PC-3 (cell line): ENCODE data around the gene RALGPS1. TPM values are rescaled to one million over a fixed set of nuclear protein-coding genes. Genes with fewer than 3 reads are reported as not detected.

Experiments used
- ATAC-seq: fragments of 200-7000 bp; cut with Tn5 transposase; 2 replicates; pipeline ENCODE4 v1.9.1; 2020; ENCODE audit warnings: mild to moderate bottlenecking, moderate library complexity
- BruUV-seq: library from RNA; stranded (reverse); fragments of 400-500 nt; replicated peaks from 2 replicates; lab custom pipeline; 2021; lab: Mats Ljungman, UMichigan
- CTCF ChIA-PET: fragments of 300-600 bp; sonication (Branson Sonifier 250); formaldehyde crosslinking; loops from one replicate; lab custom pipeline; 2022; ENCODE audit warnings: antibody characterized with exemption; lab: Charles Lee
- POLR2A ChIA-PET: fragments of 300-600 bp; sonication (Branson Sonifier 250); formaldehyde crosslinking; loops from one replicate; lab custom pipeline; 2022; ENCODE audit warnings: antibody characterized with exemption; ENCODE audit not compliant: unreplicated experiment; lab: Charles Lee
- DNase-seq: peaks from one replicate; pipeline ENCODE4 v3.0.0-alpha.2; 2015
- H2AFZ ChIP-seq: fragments of 300-600 bp; sonication (generic); 2 replicates; pipeline ENCODE4 v1.6.0; 2016; ENCODE audit warnings: antibody characterized with exemption, low read length
- H3F3A ChIP-seq: fragments of 300-600 bp; sonication (generic); one replicate; pipeline ENCODE4 v1.6.0; 2017; ENCODE audit warnings: antibody characterized with exemption, low read length, control low read depth, mild to moderate bottlenecking; ENCODE audit not compliant: unreplicated experiment
- H3K27ac ChIP-seq: fragments of 300-600 bp; sonication (generic); 2 replicates; pipeline ENCODE4 v1.5.1; 2016; ENCODE audit warnings: mild to moderate bottlenecking, low read length
- H3K27me3 ChIP-seq: fragments of 300-600 bp; sonication (generic); 2 replicates; pipeline ENCODE4 v1.6.1; 2016; ENCODE audit warnings: low read length, mixed read lengths
- H3K36me3 ChIP-seq: fragments of 300-600 bp; sonication (generic); 2 replicates; pipeline ENCODE4 v1.6.1; 2016; ENCODE audit warnings: low read depth, mixed run types, low read length, mixed read lengths
- H3K4me1 ChIP-seq: fragments of 300-600 bp; sonication (generic); 2 replicates; pipeline ENCODE4 v1.5.1; 2016; ENCODE audit warnings: low read length; ENCODE audit not compliant: insufficient read depth
- H3K4me2 ChIP-seq: fragments of 300-600 bp; sonication (generic); 2 replicates; pipeline ENCODE4 v1.6.0; 2016; ENCODE audit warnings: low read length
- H3K4me3 ChIP-seq: fragments of 300-600 bp; sonication (generic); 2 replicates; pipeline ENCODE4 v1.5.1; 2016; ENCODE audit warnings: mild to moderate bottlenecking, low read length, mixed read lengths
- H3K79me2 ChIP-seq: fragments of 300-600 bp; sonication (generic); 2 replicates; pipeline ENCODE4 v1.6.1; 2017; ENCODE audit warnings: low read length, mixed read lengths
- H3K9ac ChIP-seq: fragments of 300-600 bp; sonication (generic); 2 replicates; pipeline ENCODE4 v1.6.0; 2016; ENCODE audit warnings: mild to moderate bottlenecking, low read length
- H3K9me2 ChIP-seq: fragments of 300-600 bp; sonication (generic); replicated peaks from 2 replicates; pipeline ENCODE4 v1.6.1; 2016; ENCODE audit warnings: mixed run types, low read length, mixed read lengths
- H3K9me3 ChIP-seq: fragments of 300-600 bp; sonication (generic); 2 replicates; pipeline ENCODE4 v1.6.1; 2016; ENCODE audit warnings: low read length, mixed read lengths
- H4K20me1 ChIP-seq: fragments of 300-600 bp; sonication (generic); 2 replicates; pipeline ENCODE4 v1.6.1; 2016; ENCODE audit warnings: low read length, mixed read lengths
- EZH2 ChIP-seq: fragments of 300-600 bp; sonication (generic); IDR thresholded peaks from one replicate; pipeline ENCODE4 v1.6.1; 2017; ENCODE audit warnings: antibody characterized with exemption, mild to moderate bottlenecking, low read length; ENCODE audit not compliant: unreplicated experiment
- EZH2phosphoT487 ChIP-seq: fragments of 300-600 bp; sonication (generic); IDR thresholded peaks from 2 replicates; pipeline ENCODE4 v1.6.1; 2018; ENCODE audit warnings: mild to moderate bottlenecking, antibody characterized with exemption, low read length, borderline replicate concordance
- intact Hi-C: fragments of 100-400 bp; cut with micrococcal nuclease; formaldehyde crosslinking; loops from 2 replicates; pipeline ENCODE4 v1.9.0; 2023
- total RNA-seq: library from RNA; depleted of rRNA; stranded (reverse); fragments of >200 nt; gene quantifications from 2 replicates; pipeline ENCODE4 v1.2.3, GENCODE V29; 2014
- TF ChIP-seq, protein P1 (sequence below): fragments of 300-600 bp; sonication (generic); conservative IDR thresholded peaks from 2 replicates; pipeline ENCODE4 v1.5.1; 2017; ENCODE audit warnings: antibody characterized with exemption, low read depth, mild to moderate bottlenecking, low read length

The RALGPS1 gene
- total RNA-seq, 1 experiment from 2014 or later, result 10.2 TPM

DNA sequence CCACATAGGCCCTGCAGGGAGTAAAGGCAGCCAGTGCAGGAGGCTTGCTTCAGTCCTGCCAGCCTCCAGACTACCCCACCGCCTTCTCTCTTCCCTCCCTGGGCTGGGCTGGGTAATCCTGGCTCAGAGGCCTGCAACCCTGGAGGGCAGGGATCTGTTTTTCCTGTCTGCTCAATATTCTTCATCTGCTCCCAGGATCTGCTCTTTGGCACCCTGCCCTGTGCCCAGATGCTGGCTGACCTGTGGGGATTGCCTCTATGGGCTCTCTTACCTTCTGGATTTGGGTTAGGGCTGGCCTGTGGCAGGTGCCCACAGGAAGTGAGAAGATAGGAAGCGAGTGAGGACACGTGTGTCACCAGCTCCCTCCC is 215.1 kb downstream of the RALGPS1 start:
- CTCF ChIA-PET, result no interaction called here
- intact Hi-C loops, result no loop called here
- no peaks in the 10 kb centered on the region for H3K79me2 ChIP-seq

DNA sequence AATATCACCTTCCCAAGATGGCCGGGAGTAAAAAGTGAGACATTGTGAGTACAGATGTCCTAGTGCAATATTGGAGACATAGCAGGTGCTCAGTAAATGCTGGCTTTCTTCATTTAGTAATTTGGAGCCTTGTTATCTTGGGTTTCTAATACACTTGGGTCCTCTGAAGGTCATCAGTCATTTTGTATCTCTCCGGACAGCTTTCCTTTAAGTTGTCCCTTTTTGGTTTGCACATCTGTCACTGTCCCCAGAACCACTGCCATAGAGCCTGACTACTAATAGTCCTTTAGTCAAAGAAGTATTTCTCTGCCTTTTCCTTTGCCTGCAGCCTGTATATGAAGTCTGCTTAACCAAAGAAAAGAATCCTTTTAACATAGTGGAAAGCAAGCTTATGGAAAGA is 215.7 kb downstream of the RALGPS1 start:
- no peak for TF ChIP-seq EZH2phosphoT487
- TF ChIP-seq EZH2, result no peak
- TF ChIP-seq, protein P1, sequence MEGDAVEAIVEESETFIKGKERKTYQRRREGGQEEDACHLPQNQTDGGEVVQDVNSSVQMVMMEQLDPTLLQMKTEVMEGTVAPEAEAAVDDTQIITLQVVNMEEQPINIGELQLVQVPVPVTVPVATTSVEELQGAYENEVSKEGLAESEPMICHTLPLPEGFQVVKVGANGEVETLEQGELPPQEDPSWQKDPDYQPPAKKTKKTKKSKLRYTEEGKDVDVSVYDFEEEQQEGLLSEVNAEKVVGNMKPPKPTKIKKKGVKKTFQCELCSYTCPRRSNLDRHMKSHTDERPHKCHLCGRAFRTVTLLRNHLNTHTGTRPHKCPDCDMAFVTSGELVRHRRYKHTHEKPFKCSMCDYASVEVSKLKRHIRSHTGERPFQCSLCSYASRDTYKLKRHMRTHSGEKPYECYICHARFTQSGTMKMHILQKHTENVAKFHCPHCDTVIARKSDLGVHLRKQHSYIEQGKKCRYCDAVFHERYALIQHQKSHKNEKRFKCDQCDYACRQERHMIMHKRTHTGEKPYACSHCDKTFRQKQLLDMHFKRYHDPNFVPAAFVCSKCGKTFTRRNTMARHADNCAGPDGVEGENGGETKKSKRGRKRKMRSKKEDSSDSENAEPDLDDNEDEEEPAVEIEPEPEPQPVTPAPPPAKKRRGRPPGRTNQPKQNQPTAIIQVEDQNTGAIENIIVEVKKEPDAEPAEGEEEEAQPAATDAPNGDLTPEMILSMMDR, result no peak
- H3K27me3 ChIP-seq, result no peaks in the 10 kb centered on the region
- no peak overlapping the region for H3K9ac ChIP-seq
- peaks cover 21% of the 10 kb centered on the region for H3K4me1 ChIP-seq
- no peaks in the 10 kb centered on the region for H3F3A ChIP-seq
- H3K4me2 ChIP-seq, result no peak overlapping the region
- ATAC-seq (no peak), DNase-seq (no peak)
- H3K27ac ChIP-seq, result no peak overlapping the region
- no peaks in the 10 kb centered on the region for H3K9me2 ChIP-seq
- CTCF ChIA-PET, result no interaction called here
- H3K4me3 ChIP-seq, result no peak overlapping the region
- H2AFZ ChIP-seq, result no peak overlapping the region
- no peaks in the 10 kb centered on the region for H3K36me3 ChIP-seq
- POLR2A ChIA-PET, result no interaction called here
- BruUV-seq, result no TSS peak
- H4K20me1 ChIP-seq, result no peaks in the 10 kb centered on the region
- H3K79me2 ChIP-seq, result no peaks in the 10 kb centered on the region
- intact Hi-C loops, result no loop called here
- no peaks in the 10 kb centered on the region for H3K9me3 ChIP-seq

More for the DNA sequence above, 215.1 kb downstream of the RALGPS1 start:
- POLR2A ChIA-PET, result no interaction called here
- TF ChIP-seq, protein P1, result no peak
- no peak for TF ChIP-seq EZH2
- no peak for TF ChIP-seq EZH2phosphoT487
- Histone ChIP-seq H2AFZ (no peak overlapping the region), H3K4me2 (no peak overlapping the region), H3F3A (no peaks in the 10 kb centered on the region), H4K20me1 (no peaks in the 10 kb centered on the region), H3K9me2 (no peaks in the 10 kb centered on the region), H3K27ac (no peak overlapping the region), H3K4me1 (peaks cover 21% of the 10 kb centered on the region), H3K27me3 (no peaks in the 10 kb centered on the region), H3K4me3 (no peak overlapping the region), H3K9me3 (no peaks in the 10 kb centered on the region), H3K36me3 (no peaks in the 10 kb centered on the region), H3K9ac (no peak overlapping the region)
- DNase-seq (no peak), ATAC-seq (no peak)
- BruUV-seq, result no TSS peak

DNA sequence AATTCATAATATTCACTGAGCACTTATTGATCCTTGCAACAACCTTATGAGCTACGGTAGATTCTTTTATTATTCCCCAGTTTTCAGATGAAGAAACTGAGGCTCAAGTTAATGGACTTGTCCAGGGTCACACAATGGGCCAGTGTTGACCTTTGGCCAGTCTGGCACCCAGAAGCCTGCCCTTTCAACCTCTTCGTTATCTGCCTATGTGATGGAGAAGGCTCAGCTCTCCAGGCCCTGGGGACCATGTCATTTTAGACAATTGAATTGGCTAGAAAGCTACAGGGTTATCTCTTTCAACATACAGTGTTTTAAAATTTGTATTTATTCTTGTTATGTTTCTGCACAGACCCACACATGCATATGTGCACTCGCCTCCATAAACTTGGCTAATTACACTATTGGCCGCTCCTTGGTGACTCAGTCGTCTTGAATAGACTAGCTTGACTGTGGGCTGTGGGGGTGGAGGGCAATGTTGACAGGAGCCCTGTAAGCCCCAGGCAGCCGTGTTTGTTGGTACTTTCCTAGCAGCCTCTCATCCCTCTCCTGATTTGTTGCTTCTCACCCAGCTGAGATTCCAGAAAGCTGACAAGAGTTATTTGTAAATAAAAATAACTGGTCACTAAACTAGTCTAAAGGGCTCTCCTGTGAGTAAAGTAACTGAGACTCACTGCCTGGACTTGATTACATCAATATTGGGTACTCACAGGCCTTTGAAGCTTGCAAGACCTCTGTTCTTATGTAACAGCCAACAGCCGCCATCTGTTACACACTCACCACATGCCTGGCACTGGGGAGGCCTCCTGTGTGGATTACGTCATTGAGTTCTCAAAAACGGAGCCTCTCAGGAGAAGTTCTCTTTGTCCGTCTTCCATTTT is 216.3 kb downstream of the RALGPS1 start:
- intact Hi-C loops, result no loop called here
- H3K4me1 ChIP-seq, result peaks cover 21% of the 10 kb centered on the region
- H3K4me3 ChIP-seq, result no peak overlapping the region
- no peaks in the 10 kb centered on the region for H3K36me3 ChIP-seq
- no peaks in the 10 kb centered on the region for H3F3A ChIP-seq
- peak; percentile 59 for ATAC-seq
- H3K9me3 ChIP-seq, result no peaks in the 10 kb centered on the region
- H3K9ac ChIP-seq, result no peak overlapping the region
- no peak overlapping the region for H2AFZ ChIP-seq
- H3K27ac ChIP-seq, result no peak overlapping the region
- no peaks in the 10 kb centered on the region for H3K9me2 ChIP-seq
- no peaks in the 10 kb centered on the region for H4K20me1 ChIP-seq
- CTCF ChIA-PET, result no interaction called here
- peak; percentile 42 for DNase-seq
- H3K4me2 ChIP-seq, result no peak overlapping the region
- no peak for TF ChIP-seq EZH2
- TF ChIP-seq EZH2phosphoT487, result no peak
- TF ChIP-seq, protein P1, result no peak
- no peaks in the 10 kb centered on the region for H3K27me3 ChIP-seq
- no TSS peak for BruUV-seq
- POLR2A ChIA-PET, result no interaction called here
- no peaks in the 10 kb centered on the region for H3K79me2 ChIP-seq
